Body of pancreas (tissue), 4 donors: ENCODE measurements around the gene TMEM117.

Experiments
- POLR2A ChIP-seq, 3 donors: fragments of 450-650 bp; IDR thresholded peaks; one replicate each; pipeline ENCODE4 v1.6.1; 2016; ENCODE audit warnings: antibody characterized with exemption in 3 of 3, mild to moderate bottlenecking in 2 of 3
- TF ChIP-seq, protein P1 (sequence below), 7 experiments: fragments of 450-650 bp in 4 of 7; fragments of 200-600 bp in 3 of 7; sonication (generic) in 3 of 7; IDR thresholded peaks; one replicate each; pipeline ENCODE4 v1.5.1; 2016 to 2019; ENCODE audit warnings: antibody characterized with exemption in 7 of 7

DNA sequence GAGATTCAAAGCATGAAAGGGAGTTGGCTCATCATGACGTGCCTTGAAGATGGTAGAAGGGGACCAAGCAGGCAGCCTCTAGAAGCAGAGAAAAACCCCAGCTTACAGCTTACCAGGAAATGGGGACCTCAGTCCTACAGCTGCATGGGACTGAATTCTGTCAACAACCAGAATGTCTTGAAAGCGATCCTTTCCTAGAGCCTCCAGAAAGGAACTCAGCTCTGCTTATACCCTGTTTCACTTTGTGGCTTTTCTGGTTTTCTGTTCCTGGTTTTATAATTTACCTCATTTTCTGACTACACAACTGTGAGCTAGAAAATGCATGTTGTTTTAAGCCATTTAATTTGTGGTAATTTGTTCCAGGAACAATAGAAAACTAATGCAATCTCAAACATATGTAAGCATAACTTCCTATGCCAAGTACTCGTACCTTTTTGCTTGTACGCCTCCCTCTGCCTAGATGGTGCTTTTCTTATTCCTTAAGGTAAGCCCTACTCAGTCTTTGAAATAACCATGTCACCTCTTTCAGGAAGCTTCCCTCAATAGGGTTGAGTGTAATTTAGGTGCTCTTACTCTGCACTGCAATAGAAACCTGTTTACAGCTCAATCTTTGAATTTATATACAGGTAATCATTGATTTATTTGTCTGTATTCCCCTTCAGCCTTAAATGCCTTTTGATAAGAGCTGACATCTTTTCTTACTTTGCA is 348.8 kb downstream of the TMEM117 start:
- TF ChIP-seq, protein P1, sequence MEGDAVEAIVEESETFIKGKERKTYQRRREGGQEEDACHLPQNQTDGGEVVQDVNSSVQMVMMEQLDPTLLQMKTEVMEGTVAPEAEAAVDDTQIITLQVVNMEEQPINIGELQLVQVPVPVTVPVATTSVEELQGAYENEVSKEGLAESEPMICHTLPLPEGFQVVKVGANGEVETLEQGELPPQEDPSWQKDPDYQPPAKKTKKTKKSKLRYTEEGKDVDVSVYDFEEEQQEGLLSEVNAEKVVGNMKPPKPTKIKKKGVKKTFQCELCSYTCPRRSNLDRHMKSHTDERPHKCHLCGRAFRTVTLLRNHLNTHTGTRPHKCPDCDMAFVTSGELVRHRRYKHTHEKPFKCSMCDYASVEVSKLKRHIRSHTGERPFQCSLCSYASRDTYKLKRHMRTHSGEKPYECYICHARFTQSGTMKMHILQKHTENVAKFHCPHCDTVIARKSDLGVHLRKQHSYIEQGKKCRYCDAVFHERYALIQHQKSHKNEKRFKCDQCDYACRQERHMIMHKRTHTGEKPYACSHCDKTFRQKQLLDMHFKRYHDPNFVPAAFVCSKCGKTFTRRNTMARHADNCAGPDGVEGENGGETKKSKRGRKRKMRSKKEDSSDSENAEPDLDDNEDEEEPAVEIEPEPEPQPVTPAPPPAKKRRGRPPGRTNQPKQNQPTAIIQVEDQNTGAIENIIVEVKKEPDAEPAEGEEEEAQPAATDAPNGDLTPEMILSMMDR (IDR thresholded peaks at IDR 0.05), result no peak
- TF ChIP-seq POLR2A (IDR thresholded peaks at IDR 0.05), result no peak
